ENCODE measurements around the gene GPHN.

Gene GPHN

DNA sequence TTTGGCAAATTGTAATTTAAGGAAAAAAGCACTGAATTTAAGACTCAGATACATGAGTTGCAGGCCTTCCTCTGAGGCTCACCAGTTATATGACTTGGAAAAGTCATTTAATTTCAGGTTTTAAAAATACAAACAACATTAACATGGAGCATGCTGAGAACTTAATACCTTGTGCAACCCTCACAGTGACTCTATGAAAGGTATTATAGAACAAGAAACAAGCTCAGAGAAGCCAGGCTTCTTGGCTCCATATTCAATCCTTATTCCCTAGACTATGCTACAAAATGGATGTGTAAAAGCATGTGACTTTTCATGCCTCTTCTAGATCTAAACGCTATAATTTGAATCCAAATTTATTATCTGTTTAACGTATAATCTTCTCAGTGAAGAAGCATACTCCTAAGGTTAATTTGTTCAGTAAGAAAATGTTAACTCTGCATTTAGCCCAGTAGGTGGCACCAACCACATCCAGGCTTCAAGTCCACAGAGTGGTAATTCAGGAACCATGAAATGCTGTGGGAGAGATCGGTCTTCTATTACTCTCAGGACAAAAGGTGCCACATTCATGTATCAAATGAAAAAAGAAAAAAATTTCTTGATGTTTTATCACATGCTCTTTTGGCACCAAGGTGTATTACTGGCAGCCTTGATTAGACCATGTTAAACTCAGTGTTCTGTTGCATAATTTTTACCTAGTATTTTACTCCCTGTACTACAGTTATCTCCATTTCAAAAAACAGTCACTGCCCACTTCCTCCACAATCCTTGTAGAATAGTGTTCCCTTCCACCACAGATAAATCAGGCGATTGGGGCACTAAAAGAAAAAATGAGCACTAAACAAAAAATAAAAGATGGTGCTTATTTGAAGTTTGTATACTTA is 12.5 kb upstream of the GPHN start:
- TF ChIP-seq CEBPB (IDR thresholded peaks at IDR 0.05) (no peak), RAD21 (IDR thresholded peaks at IDR 0.05; ENCODE audit: low read depth) (peak; percentile 79), FOXM1 (IDR thresholded peaks at IDR 0.05; ENCODE audit: borderline replicate concordance, low read depth) (no peak)
- TF ChIP-seq, protein P1, sequence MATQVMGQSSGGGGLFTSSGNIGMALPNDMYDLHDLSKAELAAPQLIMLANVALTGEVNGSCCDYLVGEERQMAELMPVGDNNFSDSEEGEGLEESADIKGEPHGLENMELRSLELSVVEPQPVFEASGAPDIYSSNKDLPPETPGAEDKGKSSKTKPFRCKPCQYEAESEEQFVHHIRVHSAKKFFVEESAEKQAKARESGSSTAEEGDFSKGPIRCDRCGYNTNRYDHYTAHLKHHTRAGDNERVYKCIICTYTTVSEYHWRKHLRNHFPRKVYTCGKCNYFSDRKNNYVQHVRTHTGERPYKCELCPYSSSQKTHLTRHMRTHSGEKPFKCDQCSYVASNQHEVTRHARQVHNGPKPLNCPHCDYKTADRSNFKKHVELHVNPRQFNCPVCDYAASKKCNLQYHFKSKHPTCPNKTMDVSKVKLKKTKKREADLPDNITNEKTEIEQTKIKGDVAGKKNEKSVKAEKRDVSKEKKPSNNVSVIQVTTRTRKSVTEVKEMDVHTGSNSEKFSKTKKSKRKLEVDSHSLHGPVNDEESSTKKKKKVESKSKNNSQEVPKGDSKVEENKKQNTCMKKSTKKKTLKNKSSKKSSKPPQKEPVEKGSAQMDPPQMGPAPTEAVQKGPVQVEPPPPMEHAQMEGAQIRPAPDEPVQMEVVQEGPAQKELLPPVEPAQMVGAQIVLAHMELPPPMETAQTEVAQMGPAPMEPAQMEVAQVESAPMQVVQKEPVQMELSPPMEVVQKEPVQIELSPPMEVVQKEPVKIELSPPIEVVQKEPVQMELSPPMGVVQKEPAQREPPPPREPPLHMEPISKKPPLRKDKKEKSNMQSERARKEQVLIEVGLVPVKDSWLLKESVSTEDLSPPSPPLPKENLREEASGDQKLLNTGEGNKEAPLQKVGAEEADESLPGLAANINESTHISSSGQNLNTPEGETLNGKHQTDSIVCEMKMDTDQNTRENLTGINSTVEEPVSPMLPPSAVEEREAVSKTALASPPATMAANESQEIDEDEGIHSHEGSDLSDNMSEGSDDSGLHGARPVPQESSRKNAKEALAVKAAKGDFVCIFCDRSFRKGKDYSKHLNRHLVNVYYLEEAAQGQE (IDR thresholded peaks at IDR 0.05; ENCODE audit: low read depth) = no peak

DNA sequence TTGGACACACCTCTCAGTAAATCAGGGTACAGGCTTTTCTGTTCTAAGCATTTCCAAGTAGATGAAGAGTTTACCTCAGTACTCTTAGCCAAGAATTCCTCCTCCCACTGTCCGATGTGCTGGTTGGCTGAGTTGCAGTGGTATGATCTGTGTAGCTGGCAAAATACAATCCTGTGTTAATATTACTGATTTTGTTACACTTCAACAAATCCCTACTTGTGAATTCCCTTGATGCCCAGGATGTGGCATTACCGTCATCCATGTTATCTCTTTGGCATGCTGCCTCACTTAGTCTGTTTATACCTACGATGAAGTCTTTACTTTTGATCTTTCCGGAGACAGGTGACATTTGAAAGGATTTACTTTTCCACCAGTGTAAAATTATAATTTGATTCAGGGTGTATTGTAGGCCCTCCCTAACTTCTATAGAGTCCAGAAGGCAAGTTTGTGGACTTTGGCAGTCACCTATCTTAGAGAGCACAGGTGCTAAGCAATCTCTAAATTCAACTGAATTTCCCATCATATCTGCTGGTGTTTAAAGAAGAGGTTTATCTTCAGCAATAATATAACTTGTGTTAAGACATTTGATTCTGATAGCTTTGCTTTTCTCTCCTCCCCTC is 11.6 kb upstream of the GPHN start:
- TF ChIP-seq FOXM1 (IDR thresholded peaks at IDR 0.05; ENCODE audit: borderline replicate concordance, low read depth) (no peak), YY1 (IDR thresholded peaks at IDR 0.05; ENCODE audit: low read depth) (no peak), EP300 (IDR thresholded peaks at IDR 0.05; ENCODE audit: borderline replicate concordance) (no peak), NFIC (IDR thresholded peaks at IDR 0.05) (no peak), TCF12 (IDR thresholded peaks at IDR 0.05; ENCODE audit: low read depth) (no peak), CREB1 (IDR thresholded peaks at IDR 0.05; ENCODE audit: low read depth) (no peak), EGR1 (IDR thresholded peaks at IDR 0.05) (no peak), TAF1 (IDR thresholded peaks at IDR 0.05; ENCODE audit: low read depth) (no peak), RAD21 (IDR thresholded peaks at IDR 0.05; ENCODE audit: low read depth) (no peak), TEAD4 (IDR thresholded peaks at IDR 0.05) (no peak), CEBPB (IDR thresholded peaks at IDR 0.05) (no peak), ZBTB7A (IDR thresholded peaks at IDR 0.05; ENCODE audit: low read depth) (no peak)
- TF ChIP-seq, protein P1 (IDR thresholded peaks at IDR 0.05; ENCODE audit: low read depth) = no peak
- TF ChIP-seq, protein P2, sequence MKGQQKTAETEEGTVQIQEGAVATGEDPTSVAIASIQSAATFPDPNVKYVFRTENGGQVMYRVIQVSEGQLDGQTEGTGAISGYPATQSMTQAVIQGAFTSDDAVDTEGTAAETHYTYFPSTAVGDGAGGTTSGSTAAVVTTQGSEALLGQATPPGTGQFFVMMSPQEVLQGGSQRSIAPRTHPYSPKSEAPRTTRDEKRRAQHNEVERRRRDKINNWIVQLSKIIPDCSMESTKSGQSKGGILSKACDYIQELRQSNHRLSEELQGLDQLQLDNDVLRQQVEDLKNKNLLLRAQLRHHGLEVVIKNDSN (IDR thresholded peaks at IDR 0.05) = no peak
- TF ChIP-seq, protein P3, sequence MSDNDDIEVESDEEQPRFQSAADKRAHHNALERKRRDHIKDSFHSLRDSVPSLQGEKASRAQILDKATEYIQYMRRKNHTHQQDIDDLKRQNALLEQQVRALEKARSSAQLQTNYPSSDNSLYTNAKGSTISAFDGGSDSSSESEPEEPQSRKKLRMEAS (IDR thresholded peaks at IDR 0.05) = no peak

DNA sequence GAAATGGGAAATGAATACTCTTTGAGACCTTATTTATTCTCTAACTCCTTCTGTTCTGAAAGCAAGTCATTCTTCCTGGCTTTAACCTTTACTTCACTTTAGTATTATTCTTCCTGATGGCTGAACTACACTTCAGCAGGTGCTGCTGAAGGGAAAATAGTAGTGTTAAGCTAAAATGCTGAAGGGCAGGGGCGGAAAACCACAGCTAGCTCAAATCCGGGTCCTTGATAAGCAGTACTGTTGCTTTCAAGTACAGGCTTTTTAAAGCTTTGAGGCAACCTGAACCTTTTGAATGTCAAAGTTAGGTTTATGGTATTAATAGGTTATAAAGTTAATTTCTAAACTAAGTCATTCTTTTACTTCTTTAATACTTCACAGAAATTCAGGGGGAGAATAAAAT is 11.0 kb upstream of the GPHN start:
- TF ChIP-seq RAD21 (IDR thresholded peaks at IDR 0.05; ENCODE audit: low read depth) (no peak), EGR1 (IDR thresholded peaks at IDR 0.05) (no peak), TCF12 (IDR thresholded peaks at IDR 0.05; ENCODE audit: low read depth) (no peak), CREB1 (IDR thresholded peaks at IDR 0.05; ENCODE audit: low read depth) (no peak), TEAD4 (IDR thresholded peaks at IDR 0.05) (no peak), CEBPB (IDR thresholded peaks at IDR 0.05) (no peak), ZBTB7A (IDR thresholded peaks at IDR 0.05; ENCODE audit: low read depth) (no peak), YY1 (IDR thresholded peaks at IDR 0.05; ENCODE audit: low read depth) (no peak)
- TF ChIP-seq, protein P2 (IDR thresholded peaks at IDR 0.05) = no peak
- TF ChIP-seq, protein P1 (IDR thresholded peaks at IDR 0.05; ENCODE audit: low read depth) = no peak

DNA sequence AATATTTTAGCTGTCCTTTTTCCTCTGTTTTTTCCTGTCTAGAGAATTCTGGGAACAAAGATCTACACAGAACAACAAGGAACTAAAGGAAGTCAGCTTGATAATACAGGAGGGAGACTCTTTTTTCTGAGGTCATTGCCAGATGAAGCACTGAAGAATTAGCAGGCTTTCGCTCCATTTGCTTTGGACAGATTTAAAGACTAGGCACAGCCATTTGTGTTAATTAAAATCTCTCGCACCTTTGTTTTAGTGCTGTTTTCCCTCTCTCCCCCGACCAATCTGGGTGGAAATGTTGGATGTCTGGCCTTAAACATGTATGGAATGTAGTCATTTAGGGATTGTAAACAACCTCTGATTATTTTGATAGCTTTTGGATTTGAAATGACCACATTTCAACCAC is 9.6 kb upstream of the GPHN start:
- TF ChIP-seq, protein P1 (IDR thresholded peaks at IDR 0.05; ENCODE audit: low read depth) = no peak
- TF ChIP-seq FOXM1 (IDR thresholded peaks at IDR 0.05; ENCODE audit: borderline replicate concordance, low read depth) (no peak), ZBTB7A (IDR thresholded peaks at IDR 0.05; ENCODE audit: low read depth) (no peak), TCF12 (IDR thresholded peaks at IDR 0.05; ENCODE audit: low read depth) (no peak), TAF1 (IDR thresholded peaks at IDR 0.05; ENCODE audit: low read depth) (no peak), RAD21 (IDR thresholded peaks at IDR 0.05; ENCODE audit: low read depth) (no peak), TEAD4 (IDR thresholded peaks at IDR 0.05) (no peak), CEBPB (IDR thresholded peaks at IDR 0.05) (no peak), NFIC (IDR thresholded peaks at IDR 0.05) (no peak), YY1 (IDR thresholded peaks at IDR 0.05; ENCODE audit: low read depth) (no peak), EP300 (IDR thresholded peaks at IDR 0.05; ENCODE audit: borderline replicate concordance) (no peak)
- TF ChIP-seq, protein P2 (IDR thresholded peaks at IDR 0.05) = no peak
- TF ChIP-seq, protein P3 (IDR thresholded peaks at IDR 0.05) = no peak

All from Ishikawa (cell line).